CD4-positive, CD25-positive, alpha-beta regulatory T cell (primary cell): ENCODE results near the gene VAMP5. TPM values are rescaled to one million over a fixed set of nuclear protein-coding genes. Genes with fewer than 3 reads are reported as not detected.
A peak's percentile ranks its signal among the peaks of the same experiment; 100 is the strongest.
"Not testable (repeated sequence)": the region's sequence is repeated elsewhere in the genome, so short reads cannot be mapped to it uniquely, and the experiment has no call there.

ENCODE experiments used
- ATAC-seq, 2 donors: fragments of 150-1000 bp; cut with Tn5 transposase; one replicate each; pipeline ENCODE4 v1.10.0; 2021; ENCODE audit warnings: low read depth in 2 of 2, moderate number of reproducible peaks in 2 of 2, moderate library complexity in 1 of 2
- DNase-seq, 3 donors: peaks; one replicate each; pipeline versions ENCODE4 v3.0.0 to v3.0.0-alpha.2; 2012 to 2022; ENCODE audit warnings: mixed read lengths in 1 of 3
- H3K27ac ChIP-seq: one replicate; pipeline ENCODE4 v1.7.0; 2013; ENCODE audit warnings: mild to moderate bottlenecking, low read length; ENCODE audit not compliant: insufficient read depth, poor library complexity, severe bottlenecking
- H3K27me3 ChIP-seq: one replicate; pipeline ENCODE4 v1.7.0; 2013; ENCODE audit warnings: low read length; ENCODE audit not compliant: control insufficient read depth, insufficient read depth
- H3K36me3 ChIP-seq: one replicate; pipeline ENCODE4 v1.7.0; 2013; ENCODE audit warnings: mild to moderate bottlenecking, low read length, moderate library complexity; ENCODE audit not compliant: control insufficient read depth, insufficient read depth
- H3K4me1 ChIP-seq: 2 replicates; pipeline ENCODE4 v1.7.0; 2013; ENCODE audit warnings: mild to moderate bottlenecking, low read length; ENCODE audit not compliant: insufficient read depth, control insufficient read depth, poor library complexity, severe bottlenecking
- H3K4me3 ChIP-seq: one replicate; pipeline ENCODE4 v1.7.0; 2013; ENCODE audit warnings: low read depth, mild to moderate bottlenecking, low read length, moderate library complexity
- H3K9me3 ChIP-seq, 2 experiments: 1 replicate in 1 of 2; 2 replicates in 1 of 2; pipeline ENCODE4 v1.7.0; 2013; ENCODE audit warnings: low read length in 2 of 2, mild to moderate bottlenecking in 1 of 2, moderate library complexity in 1 of 2; ENCODE audit not compliant: control insufficient read depth in 2 of 2
- H3K27ac Mint-ChIP-seq, 3 donors: one replicate each; pipeline ENCODE4 v1.8.0; 2020 to 2022; ENCODE audit warnings: mild to moderate bottlenecking in 3 of 3, mixed read lengths in 3 of 3, moderate library complexity in 2 of 3
- H3K27me3 Mint-ChIP-seq: one replicate; pipeline ENCODE4 v1.8.0; 2022; ENCODE audit warnings: mild to moderate bottlenecking, mixed read lengths
- H3K36me3 Mint-ChIP-seq: one replicate; pipeline ENCODE4 v1.8.0; 2020; ENCODE audit warnings: mixed read lengths
- H3K4me1 Mint-ChIP-seq, 4 donors: one replicate each; pipeline ENCODE4 v1.8.0; 2020 to 2022; ENCODE audit warnings: mixed read lengths in 4 of 4, mild to moderate bottlenecking in 1 of 4
- H3K4me3 Mint-ChIP-seq, 4 donors: one replicate each; pipeline ENCODE4 v1.8.0; 2020 to 2022; ENCODE audit warnings: mild to moderate bottlenecking in 4 of 4, mixed read lengths in 4 of 4, moderate library complexity in 3 of 4
- H3K9me3 Mint-ChIP-seq, 7 donors: one replicate each; pipeline ENCODE4 v1.8.0; 2020 to 2022; ENCODE audit warnings: mixed read lengths in 7 of 7, mild to moderate bottlenecking in 3 of 7, moderate library complexity in 2 of 7
- polyA plus RNA-seq, 4 donors: library from polyadenylated mRNA; unstranded; fragments of 300-500 nt; fragmentation: Illumina TruSeq; gene quantifications; one replicate each; pipeline ENCODE4 v1.2.3, GENCODE V29; 2021
- total RNA-seq: library from RNA; stranded (reverse); gene quantifications from one replicate; pipeline ENCODE4 v1.2.3, GENCODE V29; 2022

VAMP5 gene
- total and polyA plus RNA-seq, 5 donors from 2014 or later: 54.8 to 215 (median 158) TPM

- Mint-ChIP-seq H3K9me3 (no peaks in the 10 kb centered on the region), H3K36me3 (peaks cover 3% of the 10 kb centered on the region), H3K27ac (peak overlapping the region in 2 of 3 donors; percentile 82 to 85), H3K4me1 (peaks cover 5 to 62% (median 29%) of the 10 kb centered on the region in 4 donors), H3K4me3 (peak overlapping the region; percentile 86 to 96 (median 93)), H3K27me3 (no peaks in the 10 kb centered on the region)
- no peak for DNase-seq
- Histone ChIP-seq H3K36me3 (peaks cover 18% of the 10 kb centered on the region), H3K27ac (peak overlapping the region; percentile 1), H3K9me3 (no peaks in the 10 kb centered on the region), H3K4me1 (peaks cover 42% of the 10 kb centered on the region), H3K27me3 (no peaks in the 10 kb centered on the region), H3K4me3 (no peak overlapping the region)
- ATAC-seq: no peak
Observed at GRCh38 chr2:85600951-85601770, 16.9 kb downstream of the VAMP5 start.

DNA sequence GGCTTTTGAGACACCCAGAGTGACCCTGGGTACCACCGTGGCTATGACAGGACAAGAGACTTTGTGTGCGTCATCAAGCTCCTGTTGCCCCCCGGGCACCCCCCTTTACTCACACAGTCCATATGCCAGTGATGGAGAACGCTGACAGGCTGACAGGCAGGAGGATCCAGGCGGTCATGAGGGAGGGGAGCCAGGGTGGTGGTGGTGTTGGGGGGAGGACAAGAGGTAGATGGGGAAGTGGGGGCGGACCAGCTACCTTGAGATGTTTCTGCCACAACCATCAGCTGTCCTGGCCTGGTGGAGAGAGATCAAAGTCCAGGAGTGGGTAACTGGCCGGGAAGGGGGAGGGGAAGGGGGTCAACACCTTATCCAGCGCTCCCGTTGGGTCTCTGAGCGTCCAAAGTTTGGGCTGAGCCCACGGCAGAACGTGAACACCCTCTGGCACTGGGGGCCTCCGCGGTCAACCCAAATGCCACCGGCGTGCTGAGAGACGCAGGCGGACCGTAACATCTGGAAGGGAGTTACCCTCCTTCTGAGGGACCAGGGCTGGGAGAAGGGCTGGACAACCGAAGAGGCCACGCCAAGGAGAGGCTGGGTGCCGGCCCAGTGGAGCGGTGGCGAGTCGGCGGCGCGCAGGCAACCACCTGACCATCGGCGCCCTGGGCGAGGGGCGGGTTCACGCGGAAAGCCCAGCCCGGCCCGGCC lies 17.7 kb downstream of the VAMP5 start:
- DNase-seq: peak in 1 of 3 donors; percentile 8
- H3K9me3 ChIP-seq: no peaks in the 10 kb centered on the region
- peak; percentile 1 for ATAC-seq
- Mint-ChIP-seq H3K27me3 (no peaks in the 10 kb centered on the region), H3K4me1 (peaks cover 5 to 62% (median 25%) of the 10 kb centered on the region in 4 donors), H3K36me3 (peaks cover 3% of the 10 kb centered on the region), H3K27ac (peak overlapping the region in 2 of 3 donors; percentile 82 to 85), H3K9me3 (no peaks in the 10 kb centered on the region), H3K4me3 (peak overlapping the region; percentile 86 to 96 (median 93))
- no peaks in the 10 kb centered on the region for H3K27me3 ChIP-seq
- H3K36me3 ChIP-seq: peaks cover 19% of the 10 kb centered on the region
- H3K27ac ChIP-seq: peak overlapping the region; percentile 51
- H3K4me3 ChIP-seq: no peak overlapping the region
- peaks cover 35% of the 10 kb centered on the region for H3K4me1 ChIP-seq

- Mint-ChIP-seq H3K9me3 (no peaks in the 10 kb centered on the region), H3K4me3 (peak within 1 kb of the TSS; percentile 91 to 96 (median 94)), H3K36me3 (peaks cover 5% of the 10 kb centered on the region), H3K27me3 (no peaks in the 10 kb centered on the region), H3K4me1 (peaks cover 5 to 61% (median 24%) of the 10 kb centered on the region in 4 donors), H3K27ac (peak within 1 kb of the TSS; percentile 85 to 94 (median 94))
- Histone ChIP-seq H3K4me3 (peak within 1 kb of the TSS; percentile 86), H3K36me3 (peaks cover 17% of the 10 kb centered on the region), H3K27ac (peak within 1 kb of the TSS; percentile 51), H3K27me3 (no peaks in the 10 kb centered on the region), H3K4me1 (peaks cover 30% of the 10 kb centered on the region), H3K9me3 (no peaks in the 10 kb centered on the region)
- ATAC-seq (peak; percentile 97 to 98), DNase-seq (peak; percentile 80 to 90 (median 84))
Observed at GRCh38 chr2:85602476-85603234, 18.4 kb downstream of the VAMP5 start, which contains the start of gene TMEM150A. Gene TMEM150A, minus strand, starts transcription at chr2:85602698. Its CDS starts 750 bp downstream, at chr2:85601948.

- Mint-ChIP-seq H3K4me3 (peak overlapping the region in 3 of 4 donors; percentile 87 to 96 (median 92)), H3K4me1 (peaks cover 5 to 68% (median 31%) of the 10 kb centered on the region in 4 donors), H3K36me3 (peaks cover 16% of the 10 kb centered on the region)
- H3K27ac Mint-ChIP-seq, H3K9me3 Mint-ChIP-seq, H3K27me3 Mint-ChIP-seq, DNase-seq, H3K27me3 ChIP-seq, ATAC-seq, H3K9me3 ChIP-seq, H3K27ac ChIP-seq, H3K4me3 ChIP-seq: not testable (repeated sequence)
- H3K4me1 ChIP-seq: peaks cover 30% of the 10 kb centered on the region
- peaks cover 21% of the 10 kb centered on the region for H3K36me3 ChIP-seq
Observed at GRCh38 chr2:85604133-85604444, 19.9 kb downstream of the VAMP5 start.

GRCh38 chr2:85604568-85605339 lies 20.5 kb downstream of the VAMP5 start:
- Histone ChIP-seq H3K4me3 (no peak overlapping the region), H3K9me3 (no peaks in the 10 kb centered on the region), H3K27ac (no peak overlapping the region), H3K4me1 (peaks cover 30% of the 10 kb centered on the region), H3K27me3 (no peaks in the 10 kb centered on the region), H3K36me3 (peaks cover 25% of the 10 kb centered on the region)
- Mint-ChIP-seq H3K27ac (peak overlapping the region in 2 of 3 donors; percentile 31 to 53), H3K36me3 (peaks cover 20% of the 10 kb centered on the region), H3K4me1 (peaks cover 5 to 71% (median 33%) of the 10 kb centered on the region in 4 donors), H3K27me3 (no peaks in the 10 kb centered on the region), H3K4me3 (peak overlapping the region; percentile 23 to 73 (median 67)), H3K9me3 (no peaks in the 10 kb centered on the region)
- no peak for DNase-seq
- no peak for ATAC-seq

GRCh38 chr2:85605406-85606115 lies 21.3 kb downstream of the VAMP5 start:
- Mint-ChIP-seq H3K27ac (peak overlapping the region in 1 of 3 donors; percentile 31), H3K4me1 (peaks cover 5 to 78% (median 38%) of the 10 kb centered on the region in 4 donors)

More at GRCh38 chr2:85605406-85606115, 21.3 kb downstream of the VAMP5 start:
- Histone ChIP-seq H3K27me3 (no peaks in the 10 kb centered on the region), H3K27ac (no peak overlapping the region), H3K36me3 (peaks cover 25% of the 10 kb centered on the region), H3K9me3 (no peaks in the 10 kb centered on the region), H3K4me3 (no peak overlapping the region), H3K4me1 (peaks cover 36% of the 10 kb centered on the region)
- Mint-ChIP-seq H3K27me3 (no peaks in the 10 kb centered on the region), H3K36me3 (peaks cover 20% of the 10 kb centered on the region), H3K4me3 (peak overlapping the region in 2 of 4 donors; percentile 73 to 84), H3K9me3 (no peaks in the 10 kb centered on the region)
- ATAC-seq (no peak), DNase-seq (no peak)
